ENCODE measurements around the gene GPR108.

GPR108 gene

DNA sequence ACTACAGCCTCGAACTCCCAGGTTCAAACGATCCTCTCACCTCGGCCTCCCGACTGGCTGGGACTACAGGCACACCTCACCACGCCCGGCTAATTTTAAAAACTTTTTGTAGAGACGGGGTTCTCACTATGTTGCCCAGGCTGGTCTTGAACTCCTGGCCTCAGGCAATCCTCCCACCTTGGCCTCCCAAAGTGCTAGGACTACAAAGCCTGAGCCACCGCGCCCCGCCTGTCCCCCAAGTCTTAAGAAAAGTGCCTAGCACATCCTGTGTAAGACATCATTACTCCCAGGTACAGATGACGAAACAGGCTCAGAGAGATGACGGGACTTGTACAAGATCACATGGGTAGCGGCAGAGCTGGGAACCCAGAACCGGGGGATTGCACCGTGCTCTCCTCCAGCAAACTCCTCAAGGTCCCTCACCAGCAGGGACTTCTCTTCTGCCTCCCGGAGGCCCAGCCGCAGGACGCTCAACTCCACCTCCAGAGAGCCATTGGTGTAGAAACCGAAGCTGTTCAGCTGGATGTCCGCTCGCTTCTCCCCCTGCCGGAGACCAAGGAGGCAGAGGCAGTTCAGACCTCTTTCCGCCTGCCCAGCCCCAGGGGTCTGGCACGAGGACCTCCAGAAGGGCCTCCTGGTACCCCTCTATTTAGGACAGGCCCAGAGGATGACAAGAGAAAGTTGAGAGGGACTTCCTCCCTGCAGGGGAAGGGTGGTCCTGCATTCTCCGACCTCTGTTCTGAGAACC, 1.0 kb downstream of the GPR108 start:
- peak; percentile 78 for DNase-seq

DNA sequence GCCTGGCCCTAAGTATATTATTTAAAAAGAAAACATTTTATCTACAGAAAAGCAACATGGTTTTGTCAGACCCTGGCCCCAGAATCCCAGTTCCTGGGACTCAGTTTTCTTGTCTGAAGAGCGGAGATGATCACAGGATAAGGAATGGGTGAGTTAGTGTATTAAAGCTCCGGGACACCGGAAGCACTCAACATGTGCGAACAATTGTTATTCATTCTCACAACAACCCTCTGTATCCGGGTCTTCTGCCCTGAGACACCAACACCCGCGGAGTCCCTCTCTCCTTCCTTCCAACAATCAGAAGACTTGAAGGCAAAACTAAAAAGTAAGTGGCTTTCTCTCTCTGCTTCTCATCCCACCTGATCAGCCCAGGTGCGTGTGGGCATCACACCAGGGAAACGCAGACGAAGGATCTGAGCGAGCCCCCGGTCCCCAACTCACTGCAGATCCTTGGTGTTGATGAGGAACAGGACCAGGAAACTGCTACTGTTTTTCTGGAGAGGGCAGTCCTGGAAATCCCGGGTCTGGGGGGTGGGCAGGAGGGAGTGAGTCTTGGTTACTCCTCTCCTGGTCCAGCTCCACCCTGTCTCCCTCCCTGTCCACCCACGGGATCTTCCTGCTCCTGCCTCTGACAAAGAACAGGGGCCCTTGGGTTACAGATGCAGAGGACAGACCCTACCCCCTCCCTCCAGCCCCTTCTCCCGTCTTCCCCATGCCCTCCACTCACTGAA, 2.0 kb downstream of the GPR108 start:
- DNase-seq: no peak

DNA sequence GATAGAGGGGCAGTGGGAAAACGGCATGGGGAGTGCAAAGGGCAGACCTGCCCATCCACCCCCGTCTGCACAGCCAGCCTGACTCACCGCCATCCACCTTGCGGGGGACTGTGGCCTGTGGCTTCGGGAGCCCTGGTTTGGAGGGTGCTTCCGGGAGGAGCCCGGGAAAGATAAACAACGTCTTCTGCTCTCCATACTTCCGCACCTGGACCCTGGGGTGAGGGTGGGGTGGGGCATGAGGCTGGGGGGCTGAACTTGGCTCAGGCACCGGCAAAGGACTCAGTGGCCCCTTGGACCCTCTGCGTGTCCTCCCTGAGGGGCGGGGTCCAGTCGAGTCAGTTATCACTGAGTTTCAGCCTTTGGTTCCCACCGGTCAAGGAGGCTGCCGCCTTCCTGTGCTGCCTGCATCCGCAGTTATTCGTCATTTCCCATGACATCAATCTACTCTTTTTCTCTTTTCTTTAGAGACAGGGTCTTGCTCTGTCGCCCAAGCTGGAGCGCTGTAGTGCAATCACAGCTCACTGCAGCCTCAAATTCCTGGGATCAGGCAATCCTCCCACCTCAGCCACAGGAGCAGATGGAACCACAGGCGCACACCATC, 3.2 kb downstream of the GPR108 start:
- DNase-seq: no peak

DNA sequence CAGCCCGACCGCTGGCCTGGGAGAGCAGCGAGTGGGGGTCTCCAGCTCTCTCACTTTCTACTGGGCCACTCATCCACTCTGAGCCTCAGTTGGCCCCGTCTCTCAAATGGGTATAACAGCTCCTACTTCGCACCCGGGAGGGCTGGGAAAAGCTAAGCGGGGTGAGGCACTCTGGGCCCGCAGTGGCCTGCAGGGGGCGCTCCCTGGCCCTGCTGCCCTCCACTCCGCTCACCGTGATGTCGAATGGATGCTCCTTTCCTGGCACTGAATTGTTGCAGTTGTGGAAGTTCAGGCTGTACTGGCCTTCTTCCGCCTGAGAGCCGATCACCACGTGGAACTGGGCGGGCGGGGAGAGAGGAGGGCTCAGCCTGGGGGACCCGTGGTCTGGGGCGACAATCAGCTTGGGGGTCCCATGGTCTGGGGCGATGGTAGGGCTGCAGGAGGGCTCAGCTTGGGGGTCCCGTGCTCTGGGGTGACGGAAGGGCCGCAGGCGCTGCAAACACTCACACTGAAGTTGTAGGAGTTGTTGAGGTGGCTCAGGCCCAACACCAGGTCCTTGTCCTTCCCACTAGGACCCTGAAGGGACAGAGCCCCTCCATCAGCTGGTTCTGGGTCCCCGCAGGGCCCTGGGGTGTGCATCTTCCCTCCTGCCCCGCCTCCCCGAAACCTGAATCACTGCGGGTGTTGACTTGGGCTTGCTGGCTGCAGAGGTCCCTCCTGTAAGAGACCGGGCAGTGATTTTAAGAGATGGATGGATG, 3.9 kb downstream of the GPR108 start:
- DNase-seq: no peak

DNA sequence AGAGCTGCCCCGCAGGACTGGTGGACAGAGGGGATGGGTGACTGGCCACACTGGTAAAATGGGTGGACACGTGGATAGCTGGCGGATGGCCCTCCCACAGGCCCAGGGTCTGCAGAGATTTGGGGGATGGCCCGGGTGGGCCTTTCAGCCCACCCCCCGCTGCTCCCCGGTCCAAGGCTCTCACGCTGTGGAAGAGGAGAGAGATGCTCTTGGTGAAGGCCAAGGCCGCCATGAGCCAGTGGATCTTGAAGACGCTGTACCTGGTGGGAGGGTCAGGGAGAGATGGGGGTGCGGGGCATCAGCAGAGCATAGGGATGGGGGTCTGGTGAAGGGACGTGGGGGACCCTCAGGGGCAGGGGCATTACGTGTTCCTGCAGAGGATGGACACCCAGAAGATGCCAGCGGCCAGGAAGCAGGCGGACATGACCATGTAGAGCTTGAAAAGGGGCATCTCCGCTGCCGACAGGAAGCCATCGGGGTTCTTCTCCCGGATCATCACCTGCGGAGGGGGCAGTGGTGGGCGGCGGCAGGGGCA, 4.5 kb downstream of the GPR108 start:
- DNase-seq: no peak

DNA sequence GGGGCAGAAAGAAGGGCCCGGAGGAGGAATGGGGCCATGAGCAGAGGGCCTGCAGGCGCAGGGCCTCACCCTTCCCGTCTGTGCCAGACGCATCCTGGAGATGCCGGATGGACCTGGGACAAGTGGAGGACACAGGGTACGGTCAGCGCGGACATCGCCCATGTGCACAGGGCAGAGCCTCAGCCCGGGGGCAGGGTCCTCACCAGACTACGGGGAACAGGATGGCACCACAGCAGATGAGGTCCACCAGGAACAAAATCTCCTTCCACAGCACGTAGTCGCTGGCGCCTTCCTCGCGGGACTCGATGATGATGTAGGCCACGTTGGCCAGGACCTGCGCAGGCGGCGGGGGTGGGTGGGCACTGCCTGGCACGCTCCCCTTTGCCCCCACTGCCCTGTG, 5.6 kb downstream of the GPR108 start:
- DNase-seq: no peak

DNA sequence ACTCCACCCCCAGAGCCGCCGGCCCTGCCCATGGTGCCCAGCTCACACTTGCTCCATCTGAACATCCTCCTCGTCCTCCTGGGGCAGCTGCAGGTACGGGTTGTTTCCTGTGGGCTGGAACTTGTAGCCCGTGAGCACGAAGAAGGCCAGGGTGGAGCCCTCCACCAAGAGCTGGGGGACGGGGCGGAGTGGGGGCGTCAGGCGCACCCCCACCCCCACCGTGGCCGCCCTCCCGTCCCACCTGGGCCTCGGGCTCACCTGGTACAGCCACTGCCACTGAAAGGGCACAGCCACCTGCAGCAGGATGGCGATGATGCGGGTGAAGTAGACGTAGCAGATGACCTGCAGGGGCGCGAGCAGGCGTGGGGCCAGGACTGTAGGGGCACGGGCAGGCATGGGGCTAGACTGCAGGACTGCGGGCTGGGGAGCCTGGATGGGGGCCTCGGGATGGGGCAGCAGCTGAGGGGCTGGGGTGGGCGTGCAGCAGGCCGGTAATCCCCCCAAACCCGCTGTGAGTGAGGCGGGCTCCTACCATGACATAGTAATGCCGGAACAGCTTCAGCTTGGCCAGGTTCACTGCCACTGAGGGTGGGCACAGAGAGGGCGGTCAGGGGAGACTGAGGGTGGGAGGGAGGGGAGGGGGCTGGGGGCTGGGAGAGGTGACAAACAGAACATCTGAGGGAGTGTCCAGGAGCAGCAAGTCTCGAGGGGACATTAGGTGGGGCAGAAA, 6.3 kb downstream of the GPR108 start:
- no peak for DNase-seq

DNA sequence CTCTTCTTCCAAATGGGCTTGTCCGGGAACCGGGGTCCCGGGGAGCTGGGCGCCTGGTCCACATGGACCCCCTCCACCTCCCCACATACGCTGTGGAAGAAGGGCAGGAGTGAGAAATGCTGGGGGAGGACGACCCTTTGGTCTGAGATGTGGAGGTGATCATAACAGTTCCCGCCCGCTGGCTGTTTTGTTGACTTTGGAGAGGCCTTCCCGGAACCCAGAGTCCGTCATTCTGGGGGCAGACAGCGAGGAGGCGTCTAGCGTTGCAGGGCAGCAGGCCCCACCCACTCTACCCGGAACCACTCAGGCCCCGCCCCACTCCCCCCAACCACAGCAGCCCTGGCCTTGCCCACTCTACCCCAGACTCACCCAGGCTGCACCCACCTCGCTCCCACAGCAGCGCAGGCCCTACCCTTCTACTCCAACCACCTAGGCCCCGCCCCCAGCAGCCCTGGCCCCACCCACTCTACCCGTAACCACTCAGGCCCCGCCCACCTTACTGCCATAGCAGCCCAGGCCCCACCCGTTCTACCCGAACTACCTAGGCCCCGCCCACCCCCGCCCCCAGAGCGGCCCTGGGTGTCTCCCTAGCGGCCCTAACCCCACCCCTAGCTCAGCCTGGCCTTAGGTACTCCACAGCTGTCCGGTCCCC, 7.1 kb downstream of the GPR108 start:
- no peak for DNase-seq

DNA sequence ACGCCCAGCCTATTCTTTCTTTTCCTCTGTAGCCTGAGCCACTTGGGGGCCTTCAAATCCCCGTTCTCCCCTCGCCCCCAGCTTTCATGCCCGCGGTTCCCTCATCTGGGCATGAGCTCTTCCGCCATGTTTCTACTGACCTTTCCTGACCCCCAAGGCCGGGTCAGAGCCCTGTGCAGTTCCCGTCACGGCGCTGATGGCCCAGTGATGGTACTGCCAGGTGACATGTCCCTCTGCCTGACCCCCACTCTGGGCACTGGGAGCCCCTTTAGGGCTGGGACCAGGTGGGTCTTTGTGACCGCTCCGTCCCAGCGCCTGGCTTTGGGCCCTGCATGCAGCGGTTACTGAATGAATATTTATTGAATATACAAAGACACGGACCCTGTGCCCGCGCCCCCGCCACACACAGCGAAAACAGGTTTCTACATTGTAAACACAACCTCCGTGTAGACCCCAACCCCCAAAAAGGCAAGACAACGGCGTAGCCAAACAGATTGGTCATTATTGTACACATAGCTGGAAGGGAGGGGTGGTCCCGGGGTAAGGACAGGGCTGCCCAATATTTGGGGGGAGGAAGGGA, 7.7 kb downstream of the GPR108 start:
- no peak for DNase-seq

DNA sequence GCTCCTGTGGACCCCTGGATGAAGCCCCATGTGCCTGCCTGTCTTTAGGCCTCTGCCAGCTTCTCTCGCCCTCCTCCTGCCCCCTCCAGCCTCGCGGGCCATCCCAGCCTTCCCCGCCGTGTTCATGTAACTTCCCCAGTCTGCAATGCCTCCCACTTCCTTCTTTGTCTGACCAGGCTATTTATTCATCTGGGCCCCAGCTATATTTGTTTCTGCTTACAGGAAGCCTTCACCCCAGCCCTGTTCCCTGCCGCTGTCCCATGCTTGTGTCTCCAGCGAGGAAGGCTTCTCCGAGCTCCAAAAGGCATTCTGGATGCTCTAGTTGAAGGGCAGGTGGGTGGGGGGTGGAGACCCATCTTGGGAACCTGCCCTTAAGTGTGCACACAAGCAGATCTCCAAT, 9.0 kb downstream of the GPR108 start:
- DNase-seq: no peak

DNA sequence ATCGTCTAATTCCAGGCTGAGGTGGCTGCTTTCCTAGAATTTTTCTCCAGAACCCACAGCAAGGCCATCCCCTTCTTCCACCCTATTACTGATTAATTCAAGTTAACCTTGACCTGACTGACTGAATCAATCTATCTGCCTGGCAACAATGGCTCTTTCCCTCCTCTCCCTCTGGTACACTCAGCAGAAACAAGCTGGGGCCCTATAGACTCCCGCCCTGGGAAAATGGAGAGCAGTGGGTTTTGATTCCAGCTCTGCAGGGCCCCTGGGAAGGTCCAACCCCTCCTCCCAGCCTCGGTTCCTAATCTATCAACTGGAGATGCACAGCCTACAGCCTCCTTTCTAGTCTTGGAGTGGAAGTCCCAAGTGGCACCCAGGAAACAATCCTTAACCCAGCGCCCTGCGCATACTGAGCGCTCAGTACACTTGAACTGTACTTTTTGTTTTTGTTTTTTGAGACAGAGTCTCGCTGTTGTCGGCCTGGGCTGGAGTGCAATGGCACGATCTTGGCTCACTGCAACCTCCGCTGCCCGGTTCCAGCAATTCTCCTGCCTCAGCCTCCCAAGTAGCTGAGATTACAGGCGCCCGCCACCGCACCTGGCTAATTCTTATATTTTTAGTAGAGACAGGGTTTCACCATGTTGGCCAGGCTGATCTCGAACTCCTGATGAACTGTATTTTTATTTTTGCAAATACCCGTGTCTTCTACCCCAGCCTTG, 11.7 kb downstream of the GPR108 start:
- no peak for DNase-seq

DNA sequence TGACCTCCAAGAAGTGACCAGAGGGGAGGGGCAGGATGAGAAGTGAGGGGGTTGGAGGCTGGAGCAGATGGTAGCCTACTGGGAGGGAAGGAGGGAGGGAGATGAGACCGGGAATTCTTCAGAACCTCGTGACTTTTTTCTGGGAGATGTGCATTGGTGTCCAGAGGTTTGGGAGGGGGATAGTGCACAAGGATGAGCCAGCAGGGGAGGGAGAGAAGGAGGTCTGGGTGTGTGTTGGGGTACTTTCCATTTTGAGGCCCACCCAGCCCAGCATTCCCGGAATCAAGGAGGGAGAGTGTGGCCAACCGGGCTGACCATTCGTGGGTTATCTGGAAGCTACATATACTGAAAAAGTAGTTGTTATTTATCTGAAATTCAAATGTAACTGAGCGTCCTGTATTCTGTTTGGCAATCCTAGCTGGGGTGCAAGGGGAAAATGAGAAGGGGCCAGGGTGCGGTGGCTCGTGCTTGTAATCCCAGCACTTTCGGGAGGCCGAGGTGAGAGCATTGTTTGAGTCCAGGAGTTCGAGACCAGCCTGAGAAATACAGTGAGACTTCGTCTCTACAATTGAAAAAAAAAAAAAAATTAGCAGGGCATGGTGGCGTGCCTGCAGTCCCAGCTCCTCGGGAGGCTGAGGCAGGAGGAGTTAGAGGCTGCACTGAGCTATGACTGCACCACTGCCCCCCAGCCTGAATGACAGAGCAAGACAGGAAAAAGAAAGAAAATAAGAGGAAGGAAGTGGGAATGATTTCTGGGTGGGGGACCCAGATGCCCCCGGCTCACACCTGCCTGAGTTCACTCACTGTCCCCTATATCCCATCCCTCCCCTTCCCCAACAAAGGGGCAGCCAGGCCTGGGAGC, 12.5 kb downstream of the GPR108 start:
- no peak for DNase-seq

DNA sequence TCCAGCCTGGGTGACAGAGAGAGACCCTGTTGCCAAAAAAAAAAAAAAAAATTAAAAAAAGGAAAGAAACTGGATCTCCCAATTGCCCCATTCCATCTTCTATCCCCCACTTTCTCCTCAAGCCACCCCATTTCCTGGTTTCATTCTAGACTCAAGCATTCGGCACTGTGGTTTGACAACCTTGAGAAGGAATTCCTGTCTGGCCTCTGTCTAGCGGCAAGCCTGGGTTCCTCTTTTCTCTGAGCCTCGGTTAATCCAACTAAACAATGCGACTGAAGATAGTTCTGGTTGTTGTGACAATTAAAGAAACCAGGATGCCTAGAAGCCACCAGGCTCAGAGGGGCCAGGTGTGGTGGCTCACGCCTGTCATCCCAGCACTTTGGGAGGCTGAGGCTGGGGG, 13.6 kb downstream of the GPR108 start:
- no peak for DNase-seq

DNA sequence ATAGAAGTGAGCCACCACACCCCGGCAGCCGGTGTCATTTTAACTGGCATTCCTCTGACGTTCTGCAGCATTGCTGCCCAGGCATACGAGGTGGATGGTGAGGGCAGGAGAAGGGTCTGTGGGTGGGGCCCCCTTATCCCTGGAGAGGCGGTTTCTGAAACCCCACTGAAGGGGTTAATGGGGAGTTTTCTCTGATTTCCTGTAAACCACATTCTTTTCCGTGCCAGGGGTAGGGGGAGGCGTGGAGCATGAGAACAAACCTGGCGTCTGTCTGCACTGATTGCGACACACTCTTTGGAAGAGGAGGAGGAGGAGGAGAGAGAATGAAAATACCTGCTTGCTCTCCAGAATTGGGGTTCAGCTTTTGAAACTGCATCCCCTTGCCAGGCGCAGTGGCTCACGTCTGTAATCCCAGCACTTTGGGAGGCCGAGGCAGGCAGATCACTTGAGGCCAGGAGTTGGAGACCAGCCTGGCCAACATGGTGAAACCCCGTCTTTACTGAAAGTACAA, 14.2 kb downstream of the GPR108 start:
- no peak for DNase-seq

DNA sequence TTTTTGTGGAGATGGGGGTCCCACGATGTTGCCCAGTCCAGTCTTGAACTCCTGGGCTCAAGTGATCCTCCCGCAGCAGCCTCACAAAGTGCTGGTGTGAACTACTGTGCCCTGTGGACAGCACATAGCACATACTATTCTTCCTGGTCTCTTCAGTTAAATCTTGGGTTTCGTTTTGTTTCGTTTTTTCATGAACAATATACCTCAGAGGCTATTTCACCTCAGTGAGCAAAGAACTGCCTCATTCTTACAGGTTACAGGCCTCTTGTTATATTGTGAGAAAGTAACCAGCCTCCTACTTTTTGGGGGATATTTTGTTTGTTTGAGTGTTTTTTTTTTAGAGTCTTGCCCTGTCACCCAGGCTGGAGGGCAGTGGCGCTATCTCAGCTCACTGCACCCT, 15.6 kb downstream of the GPR108 start:
- no peak for DNase-seq

DNA sequence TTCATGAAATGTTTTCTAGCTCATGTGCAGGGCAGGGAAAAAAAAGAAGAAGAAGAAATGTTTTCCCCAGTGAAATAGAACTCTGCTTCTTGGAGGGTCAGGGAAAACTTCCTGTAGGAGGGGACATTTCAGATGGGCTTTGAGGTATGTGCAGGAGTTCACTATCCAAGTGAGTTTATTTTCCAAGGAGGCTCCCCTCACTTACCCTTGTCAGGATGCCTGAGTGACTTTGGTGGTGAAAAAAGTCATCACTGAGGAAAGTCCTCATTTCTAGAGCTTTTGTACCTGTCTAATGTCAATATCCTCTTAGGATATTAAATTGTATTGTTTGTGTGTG, 16.3 kb downstream of the GPR108 start:
- DNase-seq: no peak

DNA sequence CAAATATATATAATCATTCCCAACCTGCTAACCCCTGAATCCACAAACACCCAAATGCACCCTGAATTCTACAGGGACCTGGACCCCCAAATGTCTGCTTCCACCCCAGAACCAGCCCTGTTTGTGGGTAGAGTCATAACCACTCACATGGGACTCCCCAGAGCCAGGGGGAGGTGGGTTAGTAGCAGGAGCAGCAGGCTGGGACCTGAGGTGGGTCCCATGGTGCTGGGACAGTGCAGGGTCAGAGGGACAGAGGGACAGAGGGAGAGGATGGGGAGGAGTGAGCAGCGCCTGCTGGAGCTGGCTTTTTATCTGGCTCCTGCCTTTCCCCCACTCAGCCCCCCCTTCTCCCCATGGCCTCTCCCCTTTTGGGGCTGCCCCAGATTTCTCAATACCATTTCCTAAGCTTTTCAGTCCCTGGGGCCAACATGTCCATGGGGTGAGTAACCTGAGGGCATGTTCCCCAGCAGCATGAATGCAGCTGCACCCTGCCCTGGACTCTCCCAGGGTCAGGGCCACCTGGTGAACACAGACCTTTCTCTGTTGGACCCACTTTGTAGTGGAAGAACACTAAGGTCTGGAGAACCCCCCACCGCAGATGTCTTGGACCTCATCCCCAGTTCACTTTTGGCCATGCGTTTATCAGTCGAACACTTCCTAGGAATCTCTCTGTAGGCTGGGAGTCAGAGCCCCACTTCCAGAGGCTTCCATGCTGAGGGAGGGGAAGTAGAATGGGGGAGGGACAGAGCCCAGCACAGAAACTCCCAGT, 16.8 kb downstream of the GPR108 start, which contains the start of gene C3:
C3 (minus strand) TSS at position 282 of the 769 bp plus-strand sequence; CDS start at position 221, 61 bp downstream.
- DNase-seq: no peak

DNA sequence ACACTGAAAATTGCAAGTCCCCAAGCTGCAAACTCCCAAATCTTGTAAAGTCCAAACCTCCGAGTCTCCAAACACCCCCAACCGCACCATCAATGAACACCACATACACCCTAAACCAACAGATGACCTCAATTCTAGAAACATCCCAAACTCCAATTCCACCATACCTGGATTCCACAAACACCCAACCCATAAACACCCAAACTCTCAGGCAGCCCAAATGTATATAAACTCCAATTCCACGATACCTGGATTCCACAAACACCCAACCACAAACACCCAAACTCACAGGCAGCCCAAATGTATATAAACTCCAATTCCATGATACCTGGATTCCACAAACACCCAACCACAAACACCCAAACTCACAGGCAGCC, 17.4 kb downstream of the GPR108 start:
- no peak for DNase-seq

DNA sequence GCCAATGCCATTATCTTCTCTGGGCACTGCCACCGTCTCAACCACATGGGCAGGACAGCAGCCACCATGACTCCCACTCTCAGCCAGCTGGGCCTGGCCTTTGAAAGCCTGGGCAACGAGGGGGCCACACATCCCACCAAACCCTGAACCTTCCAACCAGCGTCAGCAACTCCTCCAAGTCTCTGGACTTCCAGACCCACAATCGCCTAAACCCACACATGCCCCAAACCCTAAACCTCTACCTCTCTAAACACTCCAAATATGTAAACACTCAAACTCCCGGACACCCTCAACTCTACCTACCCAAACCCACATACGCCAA, 17.9 kb downstream of the GPR108 start:
- DNase-seq: no peak

Data from left hindlimb (tissue), 1 donor.